Parathyroid adenoma (tissue), 2 donors: ENCODE measurements around the gene TNNI3.

Source experiments
- H2AFZ ChIP-seq: fragments of 300-600 bp; sonication (generic); one replicate; pipeline ENCODE4 v1.7.0; 2017; ENCODE audit warnings: antibody characterized with exemption, mild to moderate bottlenecking
- H3K27ac ChIP-seq: fragments of 300-600 bp; sonication (generic); one replicate; pipeline ENCODE4 v1.7.0; 2017
- H3K27me3 ChIP-seq: fragments of 300-600 bp; sonication (generic); one replicate; pipeline ENCODE4 v1.7.0; 2017; ENCODE audit warnings: low read length; ENCODE audit not compliant: control insufficient read depth, insufficient read depth
- H3K36me3 ChIP-seq: fragments of 300-600 bp; sonication (generic); one replicate; pipeline ENCODE4 v1.7.0; 2017; ENCODE audit warnings: low read length; ENCODE audit not compliant: control insufficient read depth, insufficient read depth
- H3K4me1 ChIP-seq: fragments of 300-600 bp; sonication (generic); one replicate; pipeline ENCODE4 v1.7.0; 2017; ENCODE audit warnings: control low read depth
- H3K4me2 ChIP-seq: fragments of 300-600 bp; sonication (generic); one replicate; pipeline ENCODE4 v1.7.0; 2017; ENCODE audit warnings: low read length
- H3K4me3 ChIP-seq: fragments of 300-600 bp; sonication (generic); one replicate; pipeline ENCODE4 v1.7.0; 2017; ENCODE audit warnings: low read depth, low read length
- H3K79me2 ChIP-seq: fragments of 300-600 bp; sonication (generic); one replicate; pipeline ENCODE4 v1.7.0; 2017; ENCODE audit warnings: control low read depth
- H3K9ac ChIP-seq: fragments of 300-600 bp; sonication (generic); one replicate; pipeline ENCODE4 v1.7.0; 2017; ENCODE audit warnings: mild to moderate bottlenecking
- H3K9me3 ChIP-seq: fragments of 300-600 bp; sonication (generic); one replicate; pipeline ENCODE4 v1.7.0; 2017; ENCODE audit warnings: low read length; ENCODE audit not compliant: control insufficient read depth
- CTCF ChIP-seq: fragments of 300-600 bp; sonication (generic); IDR thresholded peaks from one replicate; pipeline ENCODE4 v1.7.0; 2017; ENCODE audit warnings: antibody characterized with exemption, mild to moderate bottlenecking
- donor health status: primary hyperparathyroidism.

TNNI3 gene

GRCh38 chr19:55141696-55142095, 15.8 kb downstream of the TNNI3 start:
- H3K9ac ChIP-seq, result no peak overlapping the region
- H3K79me2 ChIP-seq, result no peaks in the 10 kb centered on the region
- no peaks in the 10 kb centered on the region for H3K4me1 ChIP-seq
- no peaks in the 10 kb centered on the region for H3K27me3 ChIP-seq
- H2AFZ ChIP-seq, result no peak overlapping the region
- H3K36me3 ChIP-seq, result no peaks in the 10 kb centered on the region
- no peak for TF ChIP-seq CTCF
- no peaks in the 10 kb centered on the region for H3K9me3 ChIP-seq
- H3K27ac ChIP-seq, result no peak overlapping the region
- no peak overlapping the region for H3K4me3 ChIP-seq
- H3K4me2 ChIP-seq, result no peak overlapping the region

- TF ChIP-seq CTCF, result no peak
- Histone ChIP-seq H2AFZ (no peak overlapping the region), H3K9me3 (no peaks in the 10 kb centered on the region), H3K4me3 (no peak overlapping the region), H3K4me1 (no peaks in the 10 kb centered on the region), H3K9ac (no peak overlapping the region), H3K4me2 (no peak overlapping the region), H3K27me3 (no peaks in the 10 kb centered on the region), H3K79me2 (no peaks in the 10 kb centered on the region), H3K27ac (no peak overlapping the region), H3K36me3 (no peaks in the 10 kb centered on the region)
Observed at GRCh38 chr19:55137915-55138314, 19.6 kb downstream of the TNNI3 start.

GRCh38 chr19:55136399-55137102, 21.0 kb downstream of the TNNI3 start:
- H3K4me1 ChIP-seq, result no peaks in the 10 kb centered on the region
- no peaks in the 10 kb centered on the region for H3K36me3 ChIP-seq
- TF ChIP-seq CTCF, result no peak
- no peaks in the 10 kb centered on the region for H3K79me2 ChIP-seq
- H3K9ac ChIP-seq, result no peak overlapping the region
- no peaks in the 10 kb centered on the region for H3K9me3 ChIP-seq
- no peak overlapping the region for H3K4me3 ChIP-seq
- no peak overlapping the region for H2AFZ ChIP-seq
- no peak overlapping the region for H3K4me2 ChIP-seq
- H3K27ac ChIP-seq, result no peak overlapping the region
- H3K27me3 ChIP-seq, result no peaks in the 10 kb centered on the region

GRCh38 chr19:55134736-55135135, 22.8 kb downstream of the TNNI3 start:
- H3K4me1 ChIP-seq, result no peaks in the 10 kb centered on the region
- TF ChIP-seq CTCF, result no peak
- H3K36me3 ChIP-seq, result no peaks in the 10 kb centered on the region
- no peak overlapping the region for H3K27ac ChIP-seq
- no peaks in the 10 kb centered on the region for H3K79me2 ChIP-seq
- no peaks in the 10 kb centered on the region for H3K27me3 ChIP-seq
- no peaks in the 10 kb centered on the region for H3K9me3 ChIP-seq
- no peak overlapping the region for H2AFZ ChIP-seq
- no peak overlapping the region for H3K4me3 ChIP-seq
- no peak overlapping the region for H3K9ac ChIP-seq
- H3K4me2 ChIP-seq, result no peak overlapping the region
